ENCODE measurements around the gene FBXL19.

Gene FBXL19

GRCh38 chr16:30997725-30998711, 74.6 kb downstream of the FBXL19 start:
- TF ChIP-seq, protein P1, sequence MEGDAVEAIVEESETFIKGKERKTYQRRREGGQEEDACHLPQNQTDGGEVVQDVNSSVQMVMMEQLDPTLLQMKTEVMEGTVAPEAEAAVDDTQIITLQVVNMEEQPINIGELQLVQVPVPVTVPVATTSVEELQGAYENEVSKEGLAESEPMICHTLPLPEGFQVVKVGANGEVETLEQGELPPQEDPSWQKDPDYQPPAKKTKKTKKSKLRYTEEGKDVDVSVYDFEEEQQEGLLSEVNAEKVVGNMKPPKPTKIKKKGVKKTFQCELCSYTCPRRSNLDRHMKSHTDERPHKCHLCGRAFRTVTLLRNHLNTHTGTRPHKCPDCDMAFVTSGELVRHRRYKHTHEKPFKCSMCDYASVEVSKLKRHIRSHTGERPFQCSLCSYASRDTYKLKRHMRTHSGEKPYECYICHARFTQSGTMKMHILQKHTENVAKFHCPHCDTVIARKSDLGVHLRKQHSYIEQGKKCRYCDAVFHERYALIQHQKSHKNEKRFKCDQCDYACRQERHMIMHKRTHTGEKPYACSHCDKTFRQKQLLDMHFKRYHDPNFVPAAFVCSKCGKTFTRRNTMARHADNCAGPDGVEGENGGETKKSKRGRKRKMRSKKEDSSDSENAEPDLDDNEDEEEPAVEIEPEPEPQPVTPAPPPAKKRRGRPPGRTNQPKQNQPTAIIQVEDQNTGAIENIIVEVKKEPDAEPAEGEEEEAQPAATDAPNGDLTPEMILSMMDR (IDR thresholded peaks at IDR 0.05; ENCODE audit: unreplicated experiment in 3 of 3): no peak
- peak overlapping the region; percentile 57 to 62 (median 58) for H3K4me3 Mint-ChIP-seq
- H3K9me3 Mint-ChIP-seq: no peaks in the 10 kb centered on the region

More at GRCh38 chr16:30997725-30998711, 74.6 kb downstream of the FBXL19 start:
- Mint-ChIP-seq H3K27ac (no peak overlapping the region), H3K27me3 (ENCODE audit: low read depth) (peaks cover 9% of the 10 kb centered on the region), H3K36me3 (ENCODE audit: low read depth) (peaks cover 4% of the 10 kb centered on the region), H3K4me1 (peaks cover 25% of the 10 kb centered on the region)
